ENCODE data around the gene PER1. TPM values are rescaled to one million over a fixed set of nuclear protein-coding genes. Genes with fewer than 3 reads are reported as not detected.

PER1 gene, protein sequence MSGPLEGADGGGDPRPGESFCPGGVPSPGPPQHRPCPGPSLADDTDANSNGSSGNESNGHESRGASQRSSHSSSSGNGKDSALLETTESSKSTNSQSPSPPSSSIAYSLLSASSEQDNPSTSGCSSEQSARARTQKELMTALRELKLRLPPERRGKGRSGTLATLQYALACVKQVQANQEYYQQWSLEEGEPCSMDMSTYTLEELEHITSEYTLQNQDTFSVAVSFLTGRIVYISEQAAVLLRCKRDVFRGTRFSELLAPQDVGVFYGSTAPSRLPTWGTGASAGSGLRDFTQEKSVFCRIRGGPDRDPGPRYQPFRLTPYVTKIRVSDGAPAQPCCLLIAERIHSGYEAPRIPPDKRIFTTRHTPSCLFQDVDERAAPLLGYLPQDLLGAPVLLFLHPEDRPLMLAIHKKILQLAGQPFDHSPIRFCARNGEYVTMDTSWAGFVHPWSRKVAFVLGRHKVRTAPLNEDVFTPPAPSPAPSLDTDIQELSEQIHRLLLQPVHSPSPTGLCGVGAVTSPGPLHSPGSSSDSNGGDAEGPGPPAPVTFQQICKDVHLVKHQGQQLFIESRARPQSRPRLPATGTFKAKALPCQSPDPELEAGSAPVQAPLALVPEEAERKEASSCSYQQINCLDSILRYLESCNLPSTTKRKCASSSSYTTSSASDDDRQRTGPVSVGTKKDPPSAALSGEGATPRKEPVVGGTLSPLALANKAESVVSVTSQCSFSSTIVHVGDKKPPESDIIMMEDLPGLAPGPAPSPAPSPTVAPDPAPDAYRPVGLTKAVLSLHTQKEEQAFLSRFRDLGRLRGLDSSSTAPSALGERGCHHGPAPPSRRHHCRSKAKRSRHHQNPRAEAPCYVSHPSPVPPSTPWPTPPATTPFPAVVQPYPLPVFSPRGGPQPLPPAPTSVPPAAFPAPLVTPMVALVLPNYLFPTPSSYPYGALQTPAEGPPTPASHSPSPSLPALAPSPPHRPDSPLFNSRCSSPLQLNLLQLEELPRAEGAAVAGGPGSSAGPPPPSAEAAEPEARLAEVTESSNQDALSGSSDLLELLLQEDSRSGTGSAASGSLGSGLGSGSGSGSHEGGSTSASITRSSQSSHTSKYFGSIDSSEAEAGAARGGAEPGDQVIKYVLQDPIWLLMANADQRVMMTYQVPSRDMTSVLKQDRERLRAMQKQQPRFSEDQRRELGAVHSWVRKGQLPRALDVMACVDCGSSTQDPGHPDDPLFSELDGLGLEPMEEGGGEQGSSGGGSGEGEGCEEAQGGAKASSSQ (N-terminal part only)
- 2.9 and 3.3 TPM in 2 replicates for total RNA-seq

GRCh38 chr17:8152112-8152775, at the start of gene PER1:
PER1 (minus strand) TSS chr17:8152404; CDS start chr17:8150706, 1,698 bp downstream.

GRCh38 chr17:8189711-8190477, 37.7 kb upstream of the PER1 start, which contains the start of gene BORCS6:
BORCS6 (minus strand) TSS chr17:8190180; CDS start chr17:8190140, 40 bp downstream.

DNA sequence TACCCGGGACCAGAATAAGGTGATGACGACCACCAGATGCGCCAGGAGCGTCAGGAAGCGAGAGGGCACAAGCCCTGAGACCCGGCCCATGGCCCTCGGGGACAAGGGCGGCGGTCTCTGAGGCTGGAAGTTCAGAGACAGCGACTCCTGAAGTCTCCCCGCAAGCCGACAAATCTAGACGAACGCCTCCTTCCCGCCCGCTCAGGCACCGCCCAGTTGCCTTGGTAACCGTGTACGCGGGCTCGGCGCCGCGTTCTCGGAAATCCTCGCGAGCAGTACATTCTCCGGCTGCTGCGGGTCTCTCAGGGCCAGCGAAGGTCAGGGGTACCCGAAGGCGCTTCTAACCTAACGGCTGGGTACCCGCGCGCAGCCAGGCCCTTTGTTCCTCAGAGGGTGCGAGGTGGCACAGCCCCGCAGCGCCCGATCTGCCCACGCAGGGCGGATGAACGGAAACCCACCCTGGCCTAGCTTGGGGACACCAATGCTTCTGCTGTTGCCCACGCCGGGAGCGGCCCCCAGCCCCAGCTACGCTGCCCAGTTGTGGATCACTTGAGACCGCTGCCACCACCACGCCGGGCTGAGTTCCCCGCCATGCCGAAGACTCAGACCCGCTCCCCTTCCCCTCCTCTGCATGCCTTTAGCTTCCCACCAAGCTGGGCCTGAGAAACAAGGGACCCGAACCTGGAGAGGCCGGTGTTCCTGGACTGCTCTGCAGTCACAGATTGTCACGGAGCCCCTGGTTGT, 24.2 kb upstream of the PER1 start, which contains the start of gene TMEM107:
TMEM107 (minus strand) TSS at position 184 of the 744 bp plus-strand sequence; CDS start at position 90, 94 bp downstream.

DNA sequence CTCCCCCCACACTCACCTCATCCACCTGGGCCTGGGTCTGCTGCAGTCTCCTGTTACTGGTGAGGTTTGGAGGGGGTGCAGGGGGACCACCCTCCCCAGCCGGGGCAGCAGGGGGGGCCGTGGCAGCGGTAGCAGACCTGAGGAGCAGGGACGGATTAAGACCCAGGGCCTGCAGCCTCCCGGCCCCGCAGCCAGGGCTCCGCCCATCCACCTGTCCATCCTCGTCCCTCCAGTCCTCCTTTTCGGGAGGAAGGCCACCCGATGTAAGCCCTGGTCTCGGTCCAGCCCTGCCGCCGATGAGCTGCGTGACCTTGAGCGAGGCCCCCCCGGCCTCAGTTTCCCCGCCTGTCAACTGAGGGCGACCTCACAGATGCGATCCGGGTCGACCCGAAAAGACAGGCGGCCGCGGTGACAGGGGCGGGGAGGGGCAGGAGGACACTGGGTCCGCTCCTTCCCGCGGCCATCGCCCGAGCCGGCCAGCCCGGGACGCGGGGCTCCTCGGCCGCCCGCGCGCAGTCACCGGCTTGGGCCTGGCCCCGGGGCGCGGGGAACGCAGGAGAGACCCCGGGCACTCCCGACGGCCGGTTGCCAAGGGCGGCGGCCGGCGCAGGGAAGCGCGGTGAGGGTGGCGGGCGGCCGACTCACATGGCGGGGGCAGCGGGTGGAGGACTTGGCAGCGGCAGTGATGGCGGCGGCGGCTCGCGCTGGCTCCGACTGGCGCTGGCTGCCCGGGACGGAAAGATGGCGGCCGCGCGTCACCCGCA, 10.2 kb upstream of the PER1 start, which contains the start of gene VAMP2:
VAMP2 (minus strand) TSS at position 716 of the 764 bp plus-strand sequence; CDS start at position 647, 69 bp downstream.

GRCh38 chr17:8123695-8124349, 28.4 kb downstream of the PER1 start, which contains the start of gene HES7:
HES7 (minus strand) TSS chr17:8124106; CDS start chr17:8124084, 22 bp downstream.

DNA sequence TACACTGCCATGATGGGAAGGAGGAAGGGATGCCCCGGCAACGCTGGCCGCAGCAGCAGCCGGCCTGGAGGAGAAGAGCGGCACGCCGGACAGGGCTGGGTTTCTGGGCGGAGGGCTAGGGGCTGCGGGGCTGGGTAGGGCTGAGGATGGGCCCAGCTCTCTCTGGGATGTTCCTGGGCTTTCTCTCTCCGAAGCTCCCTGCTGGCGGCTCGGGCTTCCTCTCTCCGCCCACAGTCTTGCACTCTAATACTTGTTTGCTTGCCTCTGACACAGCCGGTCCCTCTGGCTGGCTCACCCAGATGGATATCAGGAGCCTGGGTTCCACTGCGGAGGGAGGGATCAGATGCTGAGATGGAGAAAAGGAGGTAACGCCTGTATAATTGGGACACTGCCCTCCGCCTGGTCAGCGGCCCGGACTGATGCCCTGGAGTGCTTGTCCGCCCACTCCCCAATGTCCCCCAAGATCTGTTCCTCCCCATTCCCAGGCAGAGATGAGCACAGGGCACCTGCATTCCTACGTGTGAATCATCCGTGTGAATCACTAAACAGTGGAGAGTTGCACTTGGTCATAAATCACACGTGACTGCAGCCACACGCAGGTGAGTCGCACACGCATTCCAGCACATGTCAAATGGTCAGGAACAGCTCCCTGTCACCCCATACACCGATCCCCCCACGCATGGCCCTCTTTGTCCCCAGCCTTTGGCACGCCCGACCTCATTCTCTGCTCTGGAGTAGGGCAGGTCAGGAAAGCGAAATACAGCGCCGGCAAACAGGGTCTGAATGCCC, 34.0 kb downstream of the PER1 start, which contains the start of gene ALOXE3:
ALOXE3 (minus strand) TSS at position 535 of the 789 bp plus-strand sequence; CDS start at position 11, 524 bp downstream.

Other genes with a start within 250 kb of the PER1 start
- gene RNF227, start 236.1 kb downstream of the PER1 start, total RNA-seq = 2.3 and 2.8 TPM in 2 replicates
- 0.18 and 0.28 TPM in 2 replicates for gene KCNAB3, start 222.5 kb downstream of the PER1 start, total RNA-seq
- 36.4 and 42.0 TPM in 2 replicates for gene TRAPPC1, start 220.5 kb downstream of the PER1 start, total RNA-seq
- gene CNTROB, start 220.2 kb downstream of the PER1 start, total RNA-seq = 13.4 and 17.4 TPM in 2 replicates
- under 0.01 and 0.09 TPM in 2 replicates for gene GUCY2D, start 149.8 kb downstream of the PER1 start, total RNA-seq
- gene ALOX15B, start 113.3 kb downstream of the PER1 start, total RNA-seq = 0.18 TPM in 1 of 2 replicates, not detected in the other
- gene ALOX12B, start 64.7 kb downstream of the PER1 start, total RNA-seq = not detected in 2 replicates
- under 0.01 TPM in 1 of 2 replicates, not detected in the other for gene ALOXE3, start 33.9 kb downstream of the PER1 start, total RNA-seq
- gene HES7, start 28.3 kb downstream of the PER1 start, total RNA-seq = not detected in 2 replicates
- 3.5 and 3.7 TPM in 2 replicates for gene VAMP2, start 10.5 kb upstream of the PER1 start, total RNA-seq
- gene TMEM107, start 24.0 kb upstream of the PER1 start, total RNA-seq = 18.4 and 45.5 TPM in 2 replicates
- gene BORCS6, start 37.8 kb upstream of the PER1 start, total RNA-seq = 5.8 and 6.6 TPM in 2 replicates
- 2.6 and 2.7 TPM in 2 replicates for gene AURKB, start 58.2 kb upstream of the PER1 start, total RNA-seq
- gene CTC1, start 95.7 kb upstream of the PER1 start, total RNA-seq = 2.1 and 3.0 TPM in 2 replicates
- gene PFAS, start 96.9 kb upstream of the PER1 start, total RNA-seq = 8.1 and 10.5 TPM in 2 replicates
- gene RANGRF, start 136.3 kb upstream of the PER1 start, total RNA-seq = 6.3 and 9.2 TPM in 2 replicates
- 0.55 and 0.85 TPM in 2 replicates for gene SLC25A35, start 143.0 kb upstream of the PER1 start, total RNA-seq
- gene ARHGEF15, start 157.8 kb upstream of the PER1 start, total RNA-seq = 0.09 TPM in 1 of 2 replicates, not detected in the other
- not detected in 2 replicates for gene ODF4, start 187.4 kb upstream of the PER1 start, total RNA-seq
- gene RPL26, start 230.8 kb upstream of the PER1 start, total RNA-seq = 4,111 and 4,604 TPM in 2 replicates
- not detected in 2 replicates for gene RNF222, start 245.4 kb upstream of the PER1 start, total RNA-seq

Data from smooth muscle cell of bladder (primary cell).